H1 (cell line): ENCODE data around the gene CYB561A3. TPM values are rescaled to one million over a fixed set of nuclear protein-coding genes. Genes with fewer than 3 reads are reported as not detected.

Experiments used
- CTCF ChIA-PET: fragments of 300-600 bp; sonication (Branson Sonifier 250); formaldehyde crosslinking; loops from one replicate; lab custom pipeline; 2021; ENCODE audit not compliant: partially characterized antibody; lab: Charles Lee
- POLR2A ChIA-PET: fragments of 300-600 bp; sonication (Branson Sonifier 250); formaldehyde crosslinking; loops from one replicate; lab custom pipeline; 2021; ENCODE audit warnings: inconsistent platforms; ENCODE audit not compliant: partially characterized antibody; lab: Charles Lee
- DNase-seq, 2 experiments: peaks; one replicate each; pipeline versions ENCODE4 v3.0.0 to v3.0.0-alpha.2; 2010 to 2022; ENCODE audit warnings: low spot score in 2 of 2, low read depth in 1 of 2, mixed read lengths in 1 of 2
- FAIRE-seq: peaks from 2 replicates; lab custom pipeline; 2011; peaks lifted over from hg19 to GRCh38; lab: Jason Lieb, UNC
- H2AFZ ChIP-seq: 2 replicates; pipeline ENCODE4 v1.8.1; 2012; ENCODE audit warnings: low read length, inconsistent platforms
- H2AK5ac ChIP-seq: 2 replicates; pipeline ENCODE4 v1.6.1; 2013; ENCODE audit warnings: low read depth, low read length
- H2BK120ac ChIP-seq: replicated peaks from 2 replicates; pipeline ENCODE3; 2013; ENCODE audit warnings: low read depth, low read length, inconsistent platforms
- H2BK12ac ChIP-seq: 2 replicates; pipeline ENCODE4 v1.6.1; 2013; ENCODE audit warnings: low read depth, low read length
- H2BK15ac ChIP-seq: 2 replicates; pipeline ENCODE4 v1.6.1; 2013; ENCODE audit warnings: low read length
- H2BK20ac ChIP-seq: 2 replicates; pipeline ENCODE4 v1.6.1; 2013; ENCODE audit warnings: low read length
- H2BK5ac ChIP-seq: 2 replicates; pipeline ENCODE4 v1.6.1; 2013; ENCODE audit warnings: low read depth, low read length
- H3K14ac ChIP-seq: 2 replicates; pipeline ENCODE4 v1.6.1; 2013; ENCODE audit warnings: inconsistent platforms; ENCODE audit not compliant: insufficient read length
- H3K18ac ChIP-seq: 2 replicates; pipeline ENCODE4 v1.6.1; 2013; ENCODE audit warnings: low read length; ENCODE audit errors: extremely low read depth
- H3K23ac ChIP-seq: 2 replicates; pipeline ENCODE4 v1.6.1; 2013; ENCODE audit warnings: inconsistent platforms; ENCODE audit not compliant: insufficient read length
- H3K23me2 ChIP-seq: 2 replicates; pipeline ENCODE4 v1.6.1; 2013; ENCODE audit warnings: low read depth, low read length
- H3K27ac ChIP-seq: 2 replicates; pipeline ENCODE4 v1.6.1; 2011; ENCODE audit warnings: low read depth, low read length, inconsistent platforms
- H3K27me3 ChIP-seq, 4 experiments: replicated peaks in 1 of 4; 1 replicate in 1 of 4; 2 replicates in 3 of 4; pipeline versions ENCODE4 v1.6.1 to v1.8.1; 2011 to 2013; ENCODE audit warnings: low read length in 3 of 4, mild to moderate bottlenecking in 3 of 4, inconsistent platforms in 2 of 4, mixed read lengths in 2 of 4, moderate library complexity in 1 of 4; ENCODE audit not compliant: control insufficient read depth in 3 of 4, insufficient read depth in 3 of 4; ENCODE audit errors: extremely low read depth in 1 of 4
- H3K36me3 ChIP-seq, 4 experiments: 2 replicates each; pipeline versions ENCODE4 v1.6.1 to v1.8.1; 2011 to 2013; ENCODE audit warnings: mild to moderate bottlenecking in 4 of 4, low read length in 3 of 4, moderate library complexity in 2 of 4, control low read depth in 1 of 4, inconsistent platforms in 1 of 4; ENCODE audit not compliant: insufficient read depth in 4 of 4, control insufficient read depth in 2 of 4
- H3K4ac ChIP-seq: replicated peaks from 2 replicates; pipeline ENCODE3; 2013; ENCODE audit warnings: low read length, low read depth, mixed read lengths, inconsistent platforms; ENCODE audit not compliant: insufficient read length
- H3K4me1 ChIP-seq, 4 experiments: replicated peaks in 1 of 4; 1 replicate in 1 of 4; 2 replicates in 3 of 4; pipeline versions ENCODE4 v1.6.1 to v1.8.1; 2011 to 2013; ENCODE audit warnings: low read length in 3 of 4, inconsistent platforms in 2 of 4, mixed read lengths in 1 of 4; ENCODE audit not compliant: insufficient read depth in 4 of 4, control insufficient read depth in 3 of 4
- H3K4me2 ChIP-seq, 2 experiments: 2 replicates each; pipeline versions ENCODE4 v1.6.1 to v1.8.1; 2011 to 2013; ENCODE audit warnings: low read depth in 2 of 2, low read length in 2 of 2, control low read depth in 1 of 2, inconsistent platforms in 1 of 2, mild to moderate bottlenecking in 1 of 2; ENCODE audit not compliant: insufficient read depth in 1 of 2
- H3K4me3 ChIP-seq, 4 experiments: fragments of 200-600, 300-600 bp in 1 of 4; sonication (generic), shearing (Covaris generic), sonication (Bioruptor Twin) in 1 of 4; 2 replicates each; pipeline versions ENCODE4 v1.5.1 to v1.8.1; 2011 to 2016; ENCODE audit warnings: low read length in 4 of 4, low read depth in 3 of 4, control low read depth in 2 of 4, inconsistent platforms in 2 of 4, mild to moderate bottlenecking in 2 of 4, mixed read lengths in 1 of 4, moderate library complexity in 1 of 4; ENCODE audit not compliant: insufficient read depth in 2 of 4; ENCODE audit errors: extremely low read depth in 1 of 4
- H3K56ac ChIP-seq: replicated peaks from 2 replicates; pipeline ENCODE3; 2013; ENCODE audit warnings: low read depth, mild to moderate bottlenecking, mixed read lengths, low read length, inconsistent platforms; ENCODE audit not compliant: insufficient read length
- H3K79me1 ChIP-seq: 2 replicates; pipeline ENCODE4 v1.6.1; 2013; ENCODE audit warnings: low read depth, low read length, control low read depth
- H3K79me2 ChIP-seq, 2 experiments: 2 replicates each; pipeline versions ENCODE4 v1.6.1 to v1.8.1; 2012 to 2013; ENCODE audit warnings: low read length in 2 of 2, mild to moderate bottlenecking in 2 of 2, inconsistent platforms in 1 of 2; ENCODE audit not compliant: insufficient read depth in 2 of 2, control insufficient read depth in 1 of 2
- H3K9ac ChIP-seq, 4 experiments: replicated peaks in 1 of 4; 1 replicate in 1 of 4; 2 replicates in 3 of 4; pipeline versions ENCODE4 v1.6.1 to v1.8.1; 2011 to 2013; ENCODE audit warnings: low read depth in 3 of 4, low read length in 3 of 4, control low read depth in 2 of 4, mild to moderate bottlenecking in 2 of 4, moderate library complexity in 2 of 4, inconsistent platforms in 1 of 4; ENCODE audit errors: extremely low read depth in 1 of 4
- H3K9me3 ChIP-seq, 2 experiments: 2 replicates each; pipeline versions ENCODE4 v1.6.1 to v1.8.1; 2012 to 2013; ENCODE audit warnings: mild to moderate bottlenecking in 2 of 2, moderate library complexity in 2 of 2, control low read depth in 1 of 2, inconsistent platforms in 1 of 2, low read depth in 1 of 2, low read length in 1 of 2, mixed read lengths in 1 of 2; ENCODE audit not compliant: insufficient read depth in 2 of 2
- H4K20me1 ChIP-seq, 2 experiments: replicated peaks in 1 of 2; 2 replicates each; pipeline versions ENCODE3 to v1.8.1; 2011 to 2013; ENCODE audit warnings: inconsistent platforms in 2 of 2, low read length in 2 of 2, mild to moderate bottlenecking in 1 of 2; ENCODE audit not compliant: insufficient read depth in 2 of 2, control insufficient read depth in 1 of 2
- H4K5ac ChIP-seq: 2 replicates; pipeline ENCODE4 v1.6.1; 2013; ENCODE audit warnings: low read length, low read depth, mixed read lengths, inconsistent platforms; ENCODE audit not compliant: insufficient read length
- H4K8ac ChIP-seq: 2 replicates; pipeline ENCODE4 v1.8.0; 2013; ENCODE audit warnings: mild to moderate bottlenecking, moderate library complexity, low read length, inconsistent platforms; ENCODE audit not compliant: insufficient read depth; ENCODE audit errors: extremely low read depth
- H4K91ac ChIP-seq: replicated peaks from 2 replicates; pipeline ENCODE3; 2013; ENCODE audit warnings: low read length, mixed read lengths, inconsistent platforms; ENCODE audit not compliant: insufficient read length
- BACH1 ChIP-seq: IDR thresholded peaks from 2 replicates; pipeline ENCODE4 v1.6.1; 2012; ENCODE audit warnings: low read length, improper control_type of control experiment
- MAFK ChIP-seq: IDR thresholded peaks from 2 replicates; pipeline ENCODE4 v1.6.1; 2012; ENCODE audit warnings: low read depth, mild to moderate bottlenecking, improper control_type of control experiment, low read length
- RBBP5 ChIP-seq: IDR thresholded peaks from 2 replicates; pipeline ENCODE4 v1.7.1; 2012; ENCODE audit warnings: low read depth, mild to moderate bottlenecking, inconsistent platforms, low read length, moderate library complexity, borderline replicate concordance
- SIN3A ChIP-seq, 2 experiments: IDR thresholded peaks in 1 of 2; conservative IDR thresholded peaks in 1 of 2; 2 replicates each; pipeline ENCODE4 v1.6.1; 2011 to 2012; ENCODE audit warnings: low read length in 2 of 2, improper control_type of control experiment in 1 of 2, low read depth in 1 of 2, mild to moderate bottlenecking in 1 of 2
- SIRT6 ChIP-seq: IDR thresholded peaks from one replicate; pipeline ENCODE4 v1.7.1; 2012; ENCODE audit warnings: low read length, inconsistent platforms
- SUZ12 ChIP-seq: fragments of 200-600 bp; sonication (generic); IDR thresholded peaks from 2 replicates; pipeline ENCODE4 v1.6.1; 2012; ENCODE audit warnings: mild to moderate bottlenecking, inconsistent platforms, low read length, moderate library complexity, mixed read lengths
- TCF12 ChIP-seq: IDR thresholded peaks from 2 replicates; pipeline ENCODE4 v1.6.1; 2011; ENCODE audit warnings: low read depth, mild to moderate bottlenecking, low read length
- WGBS, 2 experiments: shearing (Covaris generic) in 1 of 2; methylation state at CpG; one replicate each; pipeline versions ENCODE4 v1.1.6 to v1.1.7; 2013 to 2015; ENCODE audit warnings: low lambda C conversion rate in 2 of 2, mixed read lengths in 2 of 2, inconsistent platforms in 1 of 2, low coverage in 1 of 2, missing lambda C conversion rate in 1 of 2; ENCODE audit not compliant: insufficient replicate concordance in 2 of 2, insufficient coverage in 1 of 2, insufficient read length in 1 of 2; ENCODE audit errors: extremely low coverage in 1 of 2, missing lambda C conversion rate in 1 of 2; 5-methylcytosine and 5-hydroxymethylcytosine counted together
- polyA plus RNA-seq, 7 experiments: library from polyadenylated mRNA; depleted of rRNA in 3 of 7; stranded (reverse) in 5 of 7; unstranded in 2 of 7; fragments of >200 nt in 5 of 7; fragments of 200-250 nt in 2 of 7; gene quantifications; 1 replicate in 5 of 7; 2 replicates in 1 of 7; 4 replicates in 1 of 7; pipeline versions ENCODE4 v1.2.1 to v1.2.3, GENCODE V29; 2011 to 2013; ENCODE audit warnings: missing spikeins in 2 of 7, mixed read lengths in 2 of 7
- total RNA-seq: library from RNA; stranded (reverse); fragmentation: NEBNext Ultra II Directional; extraction: Animal tissue kit (Norgen Biotek cat#: 25700); gene quantifications from 2 replicates; pipeline ENCODE4 v1.2.1, GENCODE V29; 2021

The CYB561A3 gene
- total and polyA plus RNA-seq, 2 of the 8 experiments (the other 6 are each of a cell fraction or from before 2014, with no cell fraction given) = 29.6 to 41.2 TPM

- Histone ChIP-seq H4K5ac (no peak overlapping the region), H2AK5ac (no peak overlapping the region), H3K9me3 (no peaks in the 10 kb centered on the region), H3K27ac (no peak overlapping the region), H3K36me3 (no peaks in the 10 kb centered on the region; a peak in 3 of 8 replicates), H2BK15ac (no peak overlapping the region), H3K23ac (no peak overlapping the region), H3K14ac (no peak overlapping the region), H2BK120ac (no peak overlapping the region), H3K4me1 (no peaks in the 10 kb centered on the region), H3K4me2 (no peak overlapping the region), H4K91ac (no peak overlapping the region), H2BK12ac (no peak overlapping the region), H3K79me1 (peaks cover 2% of the 10 kb centered on the region), H3K4ac (no peak overlapping the region), H3K79me2 (peaks cover 3 to 13% of the 10 kb centered on the region in 2 experiments; a peak in 3 of 4 replicates), H2BK5ac (no peak overlapping the region), H4K8ac (no peak overlapping the region), H3K18ac (no peak overlapping the region), H3K27me3 (no peaks in the 10 kb centered on the region), H2BK20ac (no peak overlapping the region), H3K9ac (no peak overlapping the region), H3K23me2 (peaks cover 14% of the 10 kb centered on the region), H3K56ac (no peak overlapping the region), H4K20me1 (no peaks in the 10 kb centered on the region), H3K4me3 (no peak overlapping the region), H2AFZ (no peak overlapping the region)
- FAIRE-seq (no peak), DNase-seq (no peak)
- 97% methylated on average over 6 of the region's 6 CpGs; no CpG with 5 or more reads in 1 of the 2 experiments for WGBS, 2 experiments
- CTCF ChIA-PET = interaction anchor here (1.8 to 22.8 kb wide), 3 partner anchors 9 to 25 kb away, joined by 6 to 255 read pairs (median 199); partner anchors contain the start of genes DDB1 and TKFC
- POLR2A ChIA-PET = interaction anchor here (1.3 to 39.7 kb wide), 5 partner anchors 5 to 72 kb away, joined by 3 to 1106 read pairs (median 108); partner anchors contain the start of genes CPSF7, CYB561A3, DDB1 and SDHAF2
- no peak for TF ChIP-seq SIN3A (conservative IDR thresholded peaks at IDR 0.05 in 1 of 2, IDR thresholded peaks at IDR 0.05 in 1 of 2; ENCODE audit: low read depth in 1 of 2, low read length in 2 of 2)
- no peak for TF ChIP-seq TCF12
- TF ChIP-seq SIRT6 = no peak
- no peak for TF ChIP-seq RBBP5
- TF ChIP-seq MAFK = no peak
- no peak for TF ChIP-seq SUZ12
- no peak for TF ChIP-seq BACH1
Observed at GRCh38 chr11:61357894-61358239, 3.8 kb downstream of the CYB561A3 start.
